GM13976 (cell line): ENCODE data around the gene HOXA5.

ENCODE experiments used
- DNase-seq: peaks from one replicate; pipeline ENCODE4 v3.0.0; 2012; ENCODE audit warnings: low spot score
- CTCF ChIP-seq: IDR thresholded peaks from 2 replicates; pipeline ENCODE4 v1.5.1; 2012; ENCODE audit warnings: borderline replicate concordance, mild to moderate bottlenecking; ENCODE audit not compliant: insufficient read depth; ENCODE audit errors: extremely low read depth, missing control alignments, control extremely low read depth
- in situ Hi-C: fragments of 300-500 bp; cut with MboI; formaldehyde crosslinking; loops from one replicate; pipeline ENCODE4 v1.12.0; 2022; ENCODE audit warnings: low sequenced_read_pairs, mixed read lengths, inconsistent platforms; ENCODE audit not compliant: unreplicated experiment

The HOXA5 gene

GRCh38 chr7:27106181-27106900 lies 37.1 kb downstream of the HOXA5 start:
- in situ Hi-C loops, result no loop called here
- no peak for DNase-seq
- TF ChIP-seq CTCF, result no peak

- TF ChIP-seq CTCF, result no peak
- in situ Hi-C loops, result no loop called here
- no peak for DNase-seq
These were observed 38.0 kb downstream of the HOXA5 start for GRCh38 chr7:27105301-27106031.

GRCh38 chr7:27104341-27105058 lies 39.0 kb downstream of the HOXA5 start:
- in situ Hi-C loops, result no loop called here
- no peak for DNase-seq
- no peak for TF ChIP-seq CTCF

- in situ Hi-C loops, result no loop called here
- no peak for DNase-seq
- no peak for TF ChIP-seq CTCF
These were observed 39.8 kb downstream of the HOXA5 start for GRCh38 chr7:27103489-27104226.

- DNase-seq, result no peak
- in situ Hi-C loops, result no loop called here
- TF ChIP-seq CTCF, result no peak
These were observed 40.7 kb downstream of the HOXA5 start, which contains the start of gene HOXA2 for GRCh38 chr7:27102581-27103442. Gene HOXA2, minus strand, starts transcription at chr7:27102683. Its CDS starts 183 bp downstream, at chr7:27102500.
